ENCODE measurements around the gene ERG.

ERG gene

GRCh38 chr21:38334866-38335265, 163.4 kb downstream of the ERG start:
- Histone ChIP-seq H3K36me3 (ENCODE audit: control insufficient read depth in 1 of 2, insufficient read depth in 2 of 2, low read length in 2 of 2) (no peaks in the 10 kb centered on the region), H3K27ac (ENCODE audit: low read depth, low read length) (no peak overlapping the region), H3K4me1 (ENCODE audit: control insufficient read depth in 1 of 2, insufficient read depth in 2 of 2, low read length in 2 of 2) (no peaks in the 10 kb centered on the region), H3K9me3 (ENCODE audit: control insufficient read depth in 1 of 2, low read length in 2 of 2) (no peaks in the 10 kb centered on the region), H3K9ac (ENCODE audit: low read depth in 1 of 2, low read length in 2 of 2) (no peak overlapping the region), H3K27me3 (ENCODE audit: control insufficient read depth in 1 of 2, insufficient read depth in 2 of 2, low read length in 2 of 2) (no peaks in the 10 kb centered on the region), H3K4me3 (ENCODE audit: low read depth in 1 of 2, low read length in 2 of 2) (no peak overlapping the region)

DNA sequence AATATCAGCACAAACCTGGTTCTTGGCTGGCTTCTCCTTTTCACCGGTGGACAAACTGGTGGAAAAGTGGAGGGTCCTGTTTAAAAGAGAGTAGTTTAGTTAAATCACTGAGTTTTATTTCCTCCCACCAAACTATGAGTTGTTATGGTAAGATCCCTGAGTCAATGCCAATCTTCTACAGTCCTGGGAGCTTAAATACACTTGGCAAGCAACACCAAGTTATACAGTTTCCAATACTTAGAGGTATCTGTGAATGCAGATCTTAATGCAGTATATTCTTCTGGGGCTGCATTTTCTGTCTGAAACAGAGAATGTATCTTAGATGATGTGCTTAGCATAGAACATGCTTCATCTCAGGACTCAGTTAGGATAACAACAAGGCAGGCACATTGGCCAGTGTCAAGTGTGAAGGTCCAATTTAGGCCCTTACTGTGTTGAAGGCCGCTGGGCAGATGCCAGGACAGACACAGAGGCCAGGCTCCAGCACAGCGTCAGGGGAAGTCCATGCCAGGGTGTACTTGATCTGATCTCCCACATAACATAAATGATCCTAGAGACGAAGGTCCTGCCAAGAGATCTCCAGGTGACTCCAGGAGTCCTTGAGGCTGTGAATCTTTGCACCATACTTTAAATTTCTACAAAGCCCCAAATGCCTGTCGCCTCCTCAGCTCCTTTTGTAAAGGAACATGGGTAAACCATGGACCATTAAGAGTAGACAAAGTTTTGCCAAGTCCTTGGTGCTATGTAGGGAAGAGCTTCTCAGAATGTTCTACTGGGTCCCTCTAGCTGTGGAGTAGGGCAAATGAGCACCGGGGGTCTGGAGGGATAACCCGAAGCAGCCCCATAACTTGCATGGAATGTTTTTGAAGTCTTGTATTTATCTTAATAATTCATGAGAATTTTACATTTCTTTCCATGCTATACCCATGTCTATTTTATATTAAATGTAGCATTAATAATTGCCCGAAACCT, 164.7 kb downstream of the ERG start:
- Histone ChIP-seq H3K4me3 (ENCODE audit: low read depth in 1 of 2, low read length in 2 of 2) (no peak overlapping the region), H3K4me1 (ENCODE audit: control insufficient read depth in 1 of 2, insufficient read depth in 2 of 2, low read length in 2 of 2) (no peaks in the 10 kb centered on the region), H3K36me3 (ENCODE audit: control insufficient read depth in 1 of 2, insufficient read depth in 2 of 2, low read length in 2 of 2) (no peaks in the 10 kb centered on the region), H3K9ac (ENCODE audit: low read depth in 1 of 2, low read length in 2 of 2) (no peak overlapping the region), H3K9me3 (ENCODE audit: control insufficient read depth in 1 of 2, low read length in 2 of 2) (no peaks in the 10 kb centered on the region), H3K27me3 (ENCODE audit: control insufficient read depth in 1 of 2, insufficient read depth in 2 of 2, low read length in 2 of 2) (no peaks in the 10 kb centered on the region), H3K27ac (ENCODE audit: low read depth, low read length) (no peak overlapping the region)

DNA sequence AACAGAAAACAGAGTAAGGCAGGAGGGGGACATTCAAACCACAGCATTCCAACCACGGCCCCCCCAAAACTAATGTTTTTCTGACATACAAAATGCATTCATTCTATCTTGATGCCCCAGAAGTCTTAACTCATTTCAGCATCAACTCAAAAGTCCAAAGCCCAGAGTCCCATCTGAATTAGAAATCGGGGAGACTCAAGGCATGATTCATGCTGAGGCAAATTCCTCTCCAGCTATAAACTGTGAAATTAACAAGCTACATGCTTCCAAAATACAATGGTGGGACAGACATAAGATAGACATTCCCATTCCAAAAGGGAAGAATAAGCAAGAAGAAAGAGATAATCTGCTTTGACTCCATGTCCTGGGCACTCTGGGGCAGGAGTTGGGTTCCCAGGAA, 167.6 kb downstream of the ERG start:
- H3K27me3 ChIP-seq (ENCODE audit: control insufficient read depth in 1 of 2, insufficient read depth in 2 of 2, low read length in 2 of 2): peaks cover 0 to 6% of the 10 kb centered on the region in 2 donors
- no peaks in the 10 kb centered on the region for H3K4me1 ChIP-seq (ENCODE audit: control insufficient read depth in 1 of 2, insufficient read depth in 2 of 2, low read length in 2 of 2)
- no peak overlapping the region for H3K4me3 ChIP-seq (ENCODE audit: low read depth in 1 of 2, low read length in 2 of 2)
- H3K9ac ChIP-seq (ENCODE audit: low read depth in 1 of 2, low read length in 2 of 2): no peak overlapping the region
- H3K36me3 ChIP-seq (ENCODE audit: control insufficient read depth in 1 of 2, insufficient read depth in 2 of 2, low read length in 2 of 2): no peaks in the 10 kb centered on the region
- no peak overlapping the region for H3K27ac ChIP-seq (ENCODE audit: low read depth, low read length)
- no peaks in the 10 kb centered on the region for H3K9me3 ChIP-seq (ENCODE audit: control insufficient read depth in 1 of 2, low read length in 2 of 2)
